Upper lobe of right lung (tissue), 1 donor: ENCODE results near the gene HMGCR. TPM values are rescaled to one million over a fixed set of nuclear protein-coding genes. Genes with fewer than 3 reads are reported as not detected.

ENCODE experiments used
- ATAC-seq: fragments of 200-7000 bp; cut with Tn5 transposase; one replicate; pipeline ENCODE4 v1.9.1; 2020; ENCODE audit warnings: mild to moderate bottlenecking, moderate library complexity
- DNase-seq: peaks from one replicate; pipeline ENCODE4 v3.0.0-alpha.2; 2020
- H3K27ac ChIP-seq: fragments of 200-600 bp; one replicate; pipeline ENCODE4 v1.8.0; 2022
- H3K27me3 ChIP-seq: fragments of 200-600 bp; one replicate; pipeline ENCODE4 v1.8.0; 2022; ENCODE audit warnings: mild to moderate bottlenecking
- H3K36me3 ChIP-seq: fragments of 200-600 bp; one replicate; pipeline ENCODE4 v1.8.0; 2022
- H3K4me1 ChIP-seq: fragments of 200-600 bp; one replicate; pipeline ENCODE4 v1.8.0; 2022
- H3K4me3 ChIP-seq: fragments of 200-600 bp; one replicate; pipeline ENCODE4 v1.8.0; 2022; ENCODE audit warnings: mild to moderate bottlenecking
- H3K9me3 ChIP-seq: fragments of 200-600 bp; one replicate; pipeline ENCODE4 v1.8.0; 2022
- CTCF ChIP-seq: fragments of 200-600 bp; IDR thresholded peaks from one replicate; pipeline ENCODE4 v1.8.0; 2022; ENCODE audit warnings: antibody characterized with exemption
- intact Hi-C: fragments of 100-400 bp; cut with DNase I; formaldehyde crosslinking; loops from one replicate; pipeline ENCODE4 v1.11.0; 2022
- total RNA-seq: library from RNA; stranded (reverse); fragmentation: NEBNext Ultra II Directional; extraction: Animal tissue kit (Norgen Biotek cat#: 25700); gene quantifications from one replicate; pipeline ENCODE4 v1.2.1, GENCODE V29; 2021
- donor health status: DM: no; HTN: yes; CAD: no; lungs with severe emphysema.

The HMGCR gene
- total RNA-seq, 1 donor from 2014 or later = 96.5 TPM

GRCh38 chr5:75384218-75384617 lies 47.2 kb downstream of the HMGCR start:
- peaks cover 93% of the 10 kb centered on the region for H3K36me3 ChIP-seq
- TF ChIP-seq CTCF = no peak

GRCh38 chr5:75387806-75388205 lies 50.8 kb downstream of the HMGCR start:
- intact Hi-C loops = no loop called here
- ATAC-seq (no peak), DNase-seq (no peak)
- no peak for TF ChIP-seq CTCF
- Histone ChIP-seq H3K4me3 (no peak overlapping the region), H3K4me1 (no peaks in the 10 kb centered on the region), H3K27ac (no peak overlapping the region), H3K27me3 (no peaks in the 10 kb centered on the region), H3K36me3 (peaks cover 70% of the 10 kb centered on the region), H3K9me3 (no peaks in the 10 kb centered on the region)

More at GRCh38 chr5:75384218-75384617, 47.2 kb downstream of the HMGCR start:
- ATAC-seq (no peak), DNase-seq (no peak)
- Histone ChIP-seq H3K27me3 (no peaks in the 10 kb centered on the region), H3K9me3 (no peaks in the 10 kb centered on the region), H3K4me1 (no peaks in the 10 kb centered on the region), H3K27ac (no peak overlapping the region), H3K4me3 (no peak overlapping the region)
- intact Hi-C loops = no loop called here

GRCh38 chr5:75389430-75389829 lies 52.4 kb downstream of the HMGCR start:
- DNase-seq = no peak
- no peaks in the 10 kb centered on the region for H3K4me1 ChIP-seq
- no peak overlapping the region for H3K27ac ChIP-seq
- no peaks in the 10 kb centered on the region for H3K27me3 ChIP-seq
- H3K36me3 ChIP-seq = peaks cover 55% of the 10 kb centered on the region
- TF ChIP-seq CTCF = no peak
- no peaks in the 10 kb centered on the region for H3K9me3 ChIP-seq
- intact Hi-C loops = no loop called here
- no peak overlapping the region for H3K4me3 ChIP-seq
- no peak for ATAC-seq

- intact Hi-C loops = no loop called here
Measured at GRCh38 chr5:75395277-75395676, 58.3 kb downstream of the HMGCR start.

GRCh38 chr5:75405296-75405695 lies 68.3 kb downstream of the HMGCR start:
- no peak overlapping the region for H3K27ac ChIP-seq

More at GRCh38 chr5:75395277-75395676, 58.3 kb downstream of the HMGCR start:
- no peak for TF ChIP-seq CTCF
- ATAC-seq = no peak
- no peaks in the 10 kb centered on the region for H3K27me3 ChIP-seq
- no peak overlapping the region for H3K27ac ChIP-seq
- no peak for DNase-seq
- no peaks in the 10 kb centered on the region for H3K4me1 ChIP-seq
- peaks cover 51% of the 10 kb centered on the region for H3K36me3 ChIP-seq
- no peaks in the 10 kb centered on the region for H3K9me3 ChIP-seq
- no peak overlapping the region for H3K4me3 ChIP-seq

More at GRCh38 chr5:75405296-75405695, 68.3 kb downstream of the HMGCR start:
- no peak for ATAC-seq
- Histone ChIP-seq H3K27me3 (no peaks in the 10 kb centered on the region), H3K4me1 (no peaks in the 10 kb centered on the region), H3K9me3 (no peaks in the 10 kb centered on the region), H3K36me3 (peaks cover 38% of the 10 kb centered on the region), H3K4me3 (no peak overlapping the region)
- TF ChIP-seq CTCF = no peak
- intact Hi-C loops = no loop called here
- DNase-seq = no peak

Other genes starting within 250 kb of the HMGCR start
- gene ANKRD31, start 100.3 kb upstream of the HMGCR start, total RNA-seq = 0.14 TPM
- gene CERT1, start 174.4 kb downstream of the HMGCR start, total RNA-seq = 60.7 TPM
- 38.2 TPM for gene POLK, start 174.7 kb downstream of the HMGCR start, total RNA-seq